Psoas muscle (tissue), 8 donors: Measurements from ENCODE around the gene DMD. TPM values are rescaled to one million over a fixed set of nuclear protein-coding genes. Genes with fewer than 3 reads are reported as not detected.

Source experiments
- ATAC-seq, 4 donors: fragments of 200-7000 bp; cut with Tn5 transposase; one replicate each; pipeline ENCODE4 v1.9.1; 2020; ENCODE audit warnings: moderate library complexity in 3 of 4, mild to moderate bottlenecking in 2 of 4
- DNase-seq, 2 donors: peaks; one replicate each; pipeline ENCODE4 v3.0.0-alpha.2; 2020
- H3K27ac ChIP-seq: fragments of 200-600 bp; one replicate; pipeline ENCODE4 v1.8.0; 2022
- H3K27me3 ChIP-seq, 3 donors: fragments of 200-600 bp in 1 of 3; one replicate each; pipeline versions ENCODE4 v1.6.1 to v1.8.0; 2013 to 2022; ENCODE audit warnings: low read length in 2 of 3, mild to moderate bottlenecking in 2 of 3, moderate library complexity in 1 of 3; ENCODE audit not compliant: insufficient read depth in 3 of 3
- H3K36me3 ChIP-seq, 2 donors: fragments of 200-600 bp in 1 of 2; one replicate each; pipeline versions ENCODE4 v1.6.1 to v1.8.0; 2013 to 2022; ENCODE audit warnings: low read depth in 1 of 2, mild to moderate bottlenecking in 1 of 2, moderate library complexity in 1 of 2; ENCODE audit not compliant: insufficient read depth in 1 of 2
- H3K4me1 ChIP-seq: fragments of 200-600 bp; one replicate; pipeline ENCODE4 v1.8.0; 2022
- H3K4me3 ChIP-seq: fragments of 200-600 bp; one replicate; pipeline ENCODE4 v1.8.0; 2022; ENCODE audit warnings: mild to moderate bottlenecking
- H3K9me3 ChIP-seq: fragments of 200-600 bp; one replicate; pipeline ENCODE4 v1.8.0; 2022
- WGBS, 3 donors: extraction: QIAGEN DNeasy Blood & Tissue Kit; methylation state at CpG; one replicate each; pipeline versions ENCODE4 v1.1.6 to v1.1.7; 2013; 5-methylcytosine and 5-hydroxymethylcytosine counted together
- intact Hi-C, 2 donors: fragments of 100-400 bp; cut with DNase I; formaldehyde crosslinking; loops; one replicate each; pipeline versions ENCODE4 v1.11.0 to v1.14.2; 2022
- polyA plus RNA-seq, 3 donors: library from polyadenylated mRNA; stranded (reverse); fragments of 200-250 nt; gene quantifications; one replicate each; pipeline ENCODE4 v1.2.3, GENCODE V29; 2013
- total RNA-seq, 4 donors: library from RNA; stranded (reverse); fragmentation: NEBNext Ultra II Directional in 2 of 4; extraction: Animal tissue kit (Norgen Biotek cat#: 25700) in 2 of 4; gene quantifications; one replicate each; pipeline versions ENCODE4 v1.2.1 to v1.2.4, GENCODE V29; 2021 to 2023
- TF ChIP-seq, protein P1 (sequence below): fragments of 200-600 bp; IDR thresholded peaks from one replicate; pipeline ENCODE4 v1.8.0; 2022; ENCODE audit warnings: antibody characterized with exemption
- donor health status: healthy with polysubstance abuse.
- donor health status: DM: no; HTN: no; CAD: no; lungs with moderate emphysema.
- donor health status: Bipolar disorder and iron deficiency.
- donor health status: healthy.
- donor health status: DM: yes; HTN: yes; CAD: no.
- donor health status: DM: no; HTN: no; CAD: no.
- donor health status: DM: no; HTN: no; CAD: no.
- donor health status: DM: yes; HTN: yes; CAD: no.

DMD gene
- total and polyA plus RNA-seq, 7 donors, result 6.8 to 170 (median 86.5) TPM

DNA sequence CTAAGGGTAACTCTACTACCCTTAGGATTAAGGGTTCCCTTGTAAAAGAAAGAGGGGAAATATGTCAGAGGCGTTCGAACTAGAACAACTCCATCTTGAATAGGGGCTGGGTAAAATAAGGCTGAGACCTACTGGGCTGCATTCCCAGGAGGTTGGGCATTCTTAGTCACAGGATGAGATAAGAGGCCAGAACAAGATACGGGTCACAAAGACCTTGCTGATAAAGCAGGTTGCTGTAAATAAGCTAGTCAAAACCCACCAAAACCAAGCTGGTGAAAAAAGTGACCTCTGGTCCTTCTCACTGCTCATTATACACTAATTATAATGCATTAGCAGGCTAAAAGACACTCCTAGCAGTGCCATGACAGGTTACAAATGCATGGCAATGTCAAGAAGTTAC, 922.0 kb downstream of the DMD start:
- peaks cover 0 to 14% of the 10 kb centered on the region in 2 donors for H3K36me3 ChIP-seq
- H3K4me3 ChIP-seq, result no peak overlapping the region
- no peaks in the 10 kb centered on the region for H3K4me1 ChIP-seq
- no peaks in the 10 kb centered on the region for H3K9me3 ChIP-seq
- H3K27me3 ChIP-seq, result no peaks in the 10 kb centered on the region
- no peak overlapping the region for H3K27ac ChIP-seq
- ATAC-seq, result no peak
- no peak for DNase-seq
- TF ChIP-seq, protein P1, sequence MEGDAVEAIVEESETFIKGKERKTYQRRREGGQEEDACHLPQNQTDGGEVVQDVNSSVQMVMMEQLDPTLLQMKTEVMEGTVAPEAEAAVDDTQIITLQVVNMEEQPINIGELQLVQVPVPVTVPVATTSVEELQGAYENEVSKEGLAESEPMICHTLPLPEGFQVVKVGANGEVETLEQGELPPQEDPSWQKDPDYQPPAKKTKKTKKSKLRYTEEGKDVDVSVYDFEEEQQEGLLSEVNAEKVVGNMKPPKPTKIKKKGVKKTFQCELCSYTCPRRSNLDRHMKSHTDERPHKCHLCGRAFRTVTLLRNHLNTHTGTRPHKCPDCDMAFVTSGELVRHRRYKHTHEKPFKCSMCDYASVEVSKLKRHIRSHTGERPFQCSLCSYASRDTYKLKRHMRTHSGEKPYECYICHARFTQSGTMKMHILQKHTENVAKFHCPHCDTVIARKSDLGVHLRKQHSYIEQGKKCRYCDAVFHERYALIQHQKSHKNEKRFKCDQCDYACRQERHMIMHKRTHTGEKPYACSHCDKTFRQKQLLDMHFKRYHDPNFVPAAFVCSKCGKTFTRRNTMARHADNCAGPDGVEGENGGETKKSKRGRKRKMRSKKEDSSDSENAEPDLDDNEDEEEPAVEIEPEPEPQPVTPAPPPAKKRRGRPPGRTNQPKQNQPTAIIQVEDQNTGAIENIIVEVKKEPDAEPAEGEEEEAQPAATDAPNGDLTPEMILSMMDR, result no peak
- intact Hi-C loops, result no loop called here
- 61 to 67% (median 65%) methylated on average over 3 of the region's 3 CpGs for WGBS, 3 donors

DNA sequence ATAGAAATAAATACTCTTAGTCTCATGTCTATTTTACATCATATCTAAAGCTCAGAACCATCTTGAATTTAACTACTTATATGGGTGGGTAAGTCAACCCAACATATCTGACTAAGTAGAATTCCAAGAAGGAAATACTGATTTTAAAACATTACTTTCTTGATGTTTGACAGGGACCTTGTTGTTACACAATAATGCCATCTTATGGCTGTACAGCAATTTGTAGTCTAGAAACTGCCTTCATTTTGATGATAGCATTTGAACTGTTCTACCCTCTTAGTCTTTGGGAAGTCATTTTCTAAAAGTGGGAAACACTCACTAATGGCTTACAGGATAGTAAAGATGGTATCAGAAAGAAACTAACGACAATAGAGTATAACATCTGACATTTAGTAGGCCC, 929.5 kb downstream of the DMD start:
- no peaks in the 10 kb centered on the region for H3K27me3 ChIP-seq
- no peaks in the 10 kb centered on the region for H3K9me3 ChIP-seq
- peaks cover 0 to 7% of the 10 kb centered on the region in 2 donors for H3K36me3 ChIP-seq
- intact Hi-C loops, result no loop called here
- H3K4me1 ChIP-seq, result no peaks in the 10 kb centered on the region
- H3K27ac ChIP-seq, result no peak overlapping the region
- WGBS, 3 donors, result 56 to 83% (median 74%) methylated on average over 1 of the region's 1 CpG
- TF ChIP-seq, protein P1, result no peak
- ATAC-seq (no peak), DNase-seq (no peak)
- H3K4me3 ChIP-seq, result no peak overlapping the region

DNA sequence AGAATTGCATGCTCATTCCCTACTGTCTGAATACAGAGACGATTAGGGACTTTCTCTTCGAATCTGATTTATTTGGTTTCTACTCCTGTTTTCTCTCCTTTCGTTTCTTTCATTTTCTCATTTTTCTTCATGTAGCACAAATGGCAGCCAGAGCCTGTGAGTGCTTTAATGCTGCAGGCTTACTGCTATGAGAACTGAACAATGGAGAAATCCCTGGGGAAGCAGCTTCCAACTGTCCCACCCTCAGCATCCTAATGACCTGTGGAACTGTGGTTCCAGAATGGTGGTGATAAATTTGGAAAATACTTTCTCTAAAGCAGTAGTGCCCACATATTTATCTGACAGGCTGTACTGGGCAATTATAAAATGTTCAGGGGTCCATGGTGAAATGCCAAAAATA, 930.4 kb downstream of the DMD start:
- Histone ChIP-seq H3K9me3 (no peaks in the 10 kb centered on the region), H3K36me3 (no peaks in the 10 kb centered on the region), H3K4me1 (no peaks in the 10 kb centered on the region), H3K27me3 (no peaks in the 10 kb centered on the region), H3K27ac (no peak overlapping the region), H3K4me3 (no peak overlapping the region)
- DNase-seq, result no peak
- TF ChIP-seq, protein P1, result no peak
- 49 to 57% (median 49%) methylated on average over 3 of the region's 3 CpGs for WGBS, 3 donors
- intact Hi-C loops, result no loop called here
- ATAC-seq, result no peak

- H3K9me3 ChIP-seq, result no peaks in the 10 kb centered on the region
- H3K27me3 ChIP-seq, result no peaks in the 10 kb centered on the region
- ATAC-seq, result no peak
- no peak overlapping the region for H3K27ac ChIP-seq
- H3K4me1 ChIP-seq, result no peaks in the 10 kb centered on the region
- H3K36me3 ChIP-seq, result no peaks in the 10 kb centered on the region
- H3K4me3 ChIP-seq, result no peak overlapping the region
- TF ChIP-seq, protein P1, result no peak
- WGBS, 3 donors, result 29 to 35% (median 33%) methylated on average over 2 of the region's 2 CpGs
- no peak for DNase-seq
- intact Hi-C loops, result no loop called here
Observed at GRCh38 chrX:32280489-32280888, 930.9 kb downstream of the DMD start.

GRCh38 chrX:32276153-32276552, 935.2 kb downstream of the DMD start:
- H3K27me3 ChIP-seq, result no peaks in the 10 kb centered on the region
- no peak for DNase-seq
- H3K4me3 ChIP-seq, result no peak overlapping the region
- intact Hi-C loops, result no loop called here
- ATAC-seq, result peak in 1 of 4 donors; percentile 49
- H3K27ac ChIP-seq, result no peak overlapping the region
- H3K9me3 ChIP-seq, result no peaks in the 10 kb centered on the region
- 34 to 76% (median 46%) methylated on average over 3 of the region's 3 CpGs for WGBS, 3 donors
- no peaks in the 10 kb centered on the region for H3K4me1 ChIP-seq
- H3K36me3 ChIP-seq, result no peaks in the 10 kb centered on the region
- TF ChIP-seq, protein P1, result no peak
